GM20431 (cell line): ENCODE measurements around the gene FLT3LG.

Experiments
- in situ Hi-C: fragments of 300-500 bp; cut with MseI, MboI; formaldehyde crosslinking; loops from one replicate; pipeline ENCODE4 v1.15.0; 2020; ENCODE audit warnings: low sequenced_read_pairs; ENCODE audit not compliant: unreplicated experiment

FLT3LG gene

GRCh38 chr19:49486710-49487276, 12.8 kb downstream of the FLT3LG start:
- in situ Hi-C loops, result no loop called here

- in situ Hi-C loops, result no loop called here
These were observed 13.4 kb downstream of the FLT3LG start, which contains the start of gene RPL13A for GRCh38 chr19:49487277-49488045. Gene RPL13A, plus strand, starts transcription at chr19:49487608. Its CDS starts 22 bp downstream, at chr19:49487630.

- in situ Hi-C loops, result no loop called here
These were observed 14.2 kb downstream of the FLT3LG start for GRCh38 chr19:49488046-49488862.

GRCh38 chr19:49488863-49489537, 15.0 kb downstream of the FLT3LG start:
- in situ Hi-C loops, result no loop called here

GRCh38 chr19:49489601-49490167, 15.7 kb downstream of the FLT3LG start:
- in situ Hi-C loops, result no loop called here

GRCh38 chr19:49490287-49491029, 16.4 kb downstream of the FLT3LG start:
- in situ Hi-C loops, result no loop called here

- in situ Hi-C loops, result no loop called here
These were observed 17.2 kb downstream of the FLT3LG start for GRCh38 chr19:49491030-49491803.

- in situ Hi-C loops, result no loop called here
These were observed 18.0 kb downstream of the FLT3LG start for GRCh38 chr19:49491804-49492572.

- in situ Hi-C loops, result no loop called here
These were observed 18.8 kb downstream of the FLT3LG start for GRCh38 chr19:49492573-49493405.

- in situ Hi-C loops, result no loop called here
These were observed 22.6 kb downstream of the FLT3LG start for GRCh38 chr19:49496574-49497008.

- in situ Hi-C loops, result no loop called here
These were observed 23.2 kb downstream of the FLT3LG start for GRCh38 chr19:49497047-49497788.

- in situ Hi-C loops, result no loop called here
These were observed 23.7 kb downstream of the FLT3LG start for GRCh38 chr19:49497789-49498103.

GRCh38 chr19:49498475-49498874, 24.5 kb downstream of the FLT3LG start:
- in situ Hi-C loops, result no loop called here

- in situ Hi-C loops, result no loop called here
These were observed 25.1 kb downstream of the FLT3LG start for GRCh38 chr19:49499030-49499670.

GRCh38 chr19:49502866-49503581, 29.0 kb downstream of the FLT3LG start:
- in situ Hi-C loops, result no loop called here
